ENCODE measurements around the gene TNFSF15. TPM values are rescaled to one million over a fixed set of nuclear protein-coding genes. Genes with fewer than 3 reads are reported as not detected.

Gene TNFSF15
- total RNA-seq (2021), result not detected in 2 replicates
- long read RNA-seq, result 0 reads

DNA sequence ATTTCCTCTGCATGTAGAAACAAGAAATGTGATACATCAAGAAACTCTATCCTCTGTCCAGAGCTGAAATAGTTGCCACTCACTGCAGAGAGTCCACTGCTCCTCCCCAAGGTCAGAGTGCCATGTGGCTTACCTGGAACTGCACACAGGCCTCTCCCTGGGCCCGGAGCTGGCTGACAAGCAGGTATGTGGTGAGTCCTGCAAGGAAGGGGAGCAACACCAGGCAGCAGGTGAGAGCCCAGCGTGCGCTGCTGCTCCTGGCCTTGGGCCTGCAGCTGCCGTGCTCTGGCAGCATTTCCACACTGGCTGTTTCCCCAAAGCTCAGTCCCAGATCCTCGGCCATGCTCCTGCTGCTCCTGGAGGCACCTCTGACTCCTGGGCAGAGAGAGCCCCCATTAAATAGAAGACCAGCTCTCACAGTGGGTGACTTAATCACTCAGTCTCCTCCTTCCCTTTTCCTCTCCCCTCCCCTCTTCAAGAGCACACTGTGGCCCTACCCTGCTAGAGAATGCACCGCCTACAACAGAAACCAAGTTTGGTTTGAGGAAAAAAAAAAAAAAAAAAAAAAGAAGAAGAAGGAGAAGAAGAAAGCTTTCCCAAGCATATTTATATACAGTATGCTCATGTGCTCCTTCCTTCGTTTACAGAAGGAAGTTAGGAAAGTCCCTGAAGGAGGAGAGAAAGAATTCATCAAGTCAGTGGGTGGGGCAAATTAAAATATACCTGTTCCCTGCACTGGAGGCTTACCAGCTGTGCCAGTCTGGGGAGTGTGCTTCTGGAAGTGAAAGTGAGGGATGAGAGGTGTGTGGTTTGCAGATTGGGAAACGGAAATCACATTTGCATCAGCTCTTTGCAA, at the start of gene TNFSF15:
Gene TNFSF15, minus strand, starts transcription at position 370 of the 856 bp plus-strand sequence. Its CDS starts 27 bp downstream, at position 343.
- H3K27ac ChIP-seq (ENCODE audit: insufficient read length, low read depth, low read length), result no peak within 1 kb of the TSS
- no peak within 1 kb of the TSS for H2BK5ac ChIP-seq (ENCODE audit: insufficient read length, low read length)
- no peak within 1 kb of the TSS for H3K56ac ChIP-seq (ENCODE audit: insufficient read length, low read depth, low read length)
- no peak within 1 kb of the TSS for H4K5ac ChIP-seq (ENCODE audit: insufficient read length, low read depth, low read length)
- H2BK15ac ChIP-seq (ENCODE audit: low read depth, low read length), result no peak within 1 kb of the TSS
- WGBS (ENCODE audit: extremely low coverage, insufficient read length, low lambda C conversion rate), result no CpG with 5 or more reads among the region's 8 CpGs
- H2BK120ac ChIP-seq (ENCODE audit: low read depth, low read length, poor library complexity, severe bottlenecking), result no peak within 1 kb of the TSS
- no peak within 1 kb of the TSS for H3K4ac ChIP-seq (ENCODE audit: low read depth, low read length)
- Mint-ChIP-seq H3K4me1 (peaks cover 25% of the 10 kb centered on the region in 2 experiments), H3K9me3 (no peaks in the 10 kb centered on the region), H3K36me3 (ENCODE audit: insufficient read depth in 1 of 3, low read depth in 3 of 3) (no peaks in the 10 kb centered on the region), H3K27me3 (ENCODE audit: low read depth) (peaks cover 13% of the 10 kb centered on the region), H3K27ac (peak within 1 kb of the TSS in 1 of 3 experiments; percentile 68; a peak in 2 of 7 replicates), H3K4me3 (peak within 1 kb of the TSS in 1 of 2 experiments; percentile 27; a peak in 1 of 5 replicates)
- no peaks in the 10 kb centered on the region for H3K9me3 ChIP-seq (ENCODE audit: control insufficient read depth, low read depth, low read length)
- H3K79me1 ChIP-seq (ENCODE audit: insufficient read depth, low read depth, low read length, poor library complexity, severe bottlenecking), result no peaks in the 10 kb centered on the region
- H3K4me1 ChIP-seq (ENCODE audit: insufficient read depth, low read length), result peaks cover 8% of the 10 kb centered on the region; the same call in 1 of the 2 replicates
- no peaks in the 10 kb centered on the region for H4K20me1 ChIP-seq (ENCODE audit: control insufficient read depth, insufficient read depth, insufficient read length)
- no peaks in the 10 kb centered on the region for H3K27me3 ChIP-seq (ENCODE audit: insufficient read depth, low read length)
- H3K4me2 ChIP-seq (ENCODE audit: insufficient read depth, insufficient read length, low read length), result peak within 1 kb of the TSS; percentile 22
- peak within 1 kb of the TSS; percentile 13 for H3K18ac ChIP-seq (ENCODE audit: insufficient read length, low read depth, low read length)
- no peak within 1 kb of the TSS for H4K8ac ChIP-seq (replicated peaks; ENCODE audit: insufficient read length, low read depth, low read length)
- H3K23me2 ChIP-seq (ENCODE audit: insufficient read length, low read depth, low read length, poor library complexity, severe bottlenecking), result no peaks in the 10 kb centered on the region
- no peak within 1 kb of the TSS for H2AFZ ChIP-seq (ENCODE audit: low read length)
- no peak within 1 kb of the TSS for H3K23ac ChIP-seq (ENCODE audit: insufficient read length, low read depth, low read length)
- no peak within 1 kb of the TSS for H2BK20ac ChIP-seq (ENCODE audit: low read depth, low read length, poor library complexity, severe bottlenecking)
- no peak within 1 kb of the TSS for H4K91ac ChIP-seq (ENCODE audit: insufficient read length, low read depth, low read length)
- H3K79me2 ChIP-seq (ENCODE audit: insufficient read depth, low read length), result no peaks in the 10 kb centered on the region
- no peak within 1 kb of the TSS for H3K9ac ChIP-seq (ENCODE audit: extremely low read depth, insufficient read length, low read length)
- H2AK5ac ChIP-seq (ENCODE audit: insufficient read length, low read length), result no peak within 1 kb of the TSS
- H3K14ac ChIP-seq (ENCODE audit: insufficient read depth, low read length), result no peak within 1 kb of the TSS
- H2BK12ac ChIP-seq (ENCODE audit: insufficient read length, low read depth, low read length), result no peak within 1 kb of the TSS
- H3T11ph ChIP-seq (ENCODE audit: low read length), result no peak within 1 kb of the TSS
- TF ChIP-seq, protein P1, sequence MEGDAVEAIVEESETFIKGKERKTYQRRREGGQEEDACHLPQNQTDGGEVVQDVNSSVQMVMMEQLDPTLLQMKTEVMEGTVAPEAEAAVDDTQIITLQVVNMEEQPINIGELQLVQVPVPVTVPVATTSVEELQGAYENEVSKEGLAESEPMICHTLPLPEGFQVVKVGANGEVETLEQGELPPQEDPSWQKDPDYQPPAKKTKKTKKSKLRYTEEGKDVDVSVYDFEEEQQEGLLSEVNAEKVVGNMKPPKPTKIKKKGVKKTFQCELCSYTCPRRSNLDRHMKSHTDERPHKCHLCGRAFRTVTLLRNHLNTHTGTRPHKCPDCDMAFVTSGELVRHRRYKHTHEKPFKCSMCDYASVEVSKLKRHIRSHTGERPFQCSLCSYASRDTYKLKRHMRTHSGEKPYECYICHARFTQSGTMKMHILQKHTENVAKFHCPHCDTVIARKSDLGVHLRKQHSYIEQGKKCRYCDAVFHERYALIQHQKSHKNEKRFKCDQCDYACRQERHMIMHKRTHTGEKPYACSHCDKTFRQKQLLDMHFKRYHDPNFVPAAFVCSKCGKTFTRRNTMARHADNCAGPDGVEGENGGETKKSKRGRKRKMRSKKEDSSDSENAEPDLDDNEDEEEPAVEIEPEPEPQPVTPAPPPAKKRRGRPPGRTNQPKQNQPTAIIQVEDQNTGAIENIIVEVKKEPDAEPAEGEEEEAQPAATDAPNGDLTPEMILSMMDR (conservative IDR thresholded peaks at IDR 0.05), result no peak
- DNase-seq, result peak; percentile 74
